Pancreas (tissue), 10 donors: ENCODE results near the gene BAD. TPM values are rescaled to one million over a fixed set of nuclear protein-coding genes. Genes with fewer than 3 reads are reported as not detected.

ENCODE experiments used
- ATAC-seq, 4 donors: fragments of 200-7000 bp; cut with Tn5 transposase; one replicate each; pipeline versions ENCODE4 v1.8.0 to v1.9.1; 2020; ENCODE audit warnings: mild to moderate bottlenecking in 4 of 4, moderate library complexity in 4 of 4
- DNase-seq, 6 donors: peaks; one replicate each; pipeline ENCODE4 v3.0.0-alpha.2; 2020
- FAIRE-seq: peaks from 2 replicates; lab custom pipeline; 2012; peaks lifted over from hg19 to GRCh38; lab: Jason Lieb, UNC
- H3K27ac ChIP-seq, 4 donors: fragments of 200-600 bp; sonication (generic); 1 replicate in 3 of 4; 2 replicates in 1 of 4; pipeline versions ENCODE4 v1.5.0 to v1.8.0; 2020
- H3K27me3 ChIP-seq, 4 donors: fragments of 200-600 bp; one replicate each; pipeline ENCODE4 v1.8.0; 2021
- H3K36me3 ChIP-seq, 3 donors: fragments of 200-600 bp; sonication (generic) in 1 of 3; one replicate each; pipeline versions ENCODE4 v1.5.0 to v1.8.0; 2020 to 2021
- H3K4me1 ChIP-seq, 3 donors: fragments of 200-600 bp; one replicate each; pipeline ENCODE4 v1.8.0; 2021
- H3K4me3 ChIP-seq, 4 donors: fragments of 200-600 bp; sonication (generic) in 2 of 4; one replicate each; pipeline versions ENCODE4 v1.5.0 to v1.8.0; 2020 to 2021
- H3K9me3 ChIP-seq, 4 donors: fragments of 200-600 bp; one replicate each; pipeline ENCODE4 v1.8.0; 2021
- WGBS, 2 donors: extraction: QIAGEN DNeasy Blood & Tissue Kit; methylation state at CpG; one replicate each; pipeline ENCODE4 v1.1.7; 2013; 5-methylcytosine and 5-hydroxymethylcytosine counted together
- intact Hi-C, 3 donors: fragments of 100-400 bp; cut with DNase I; formaldehyde crosslinking; loops; one replicate each; pipeline versions ENCODE4 v1.11.1 to v1.14.2; 2022
- polyA plus RNA-seq, 2 donors: library from polyadenylated mRNA; stranded (reverse); fragments of 200-250 nt; gene quantifications; one replicate each; pipeline ENCODE4 v1.2.3, GENCODE V29; 2013
- total RNA-seq, 6 donors: library from RNA; stranded (reverse); fragmentation: NEBNext Ultra II Directional in 4 of 6; extraction: Animal tissue kit (Norgen Biotek cat#: 25700) in 4 of 6; gene quantifications; one replicate each; pipeline versions ENCODE4 v1.2.1 to v1.2.4, GENCODE V29; 2021 to 2023
- TF ChIP-seq, protein P1 (sequence below), 4 donors: fragments of 200-600 bp; sonication (generic) in 3 of 4; IDR thresholded peaks; one replicate each; pipeline versions ENCODE4 v1.5.0 to v1.8.0; 2021; ENCODE audit warnings: antibody characterized with exemption in 4 of 4
- donor health status: healthy with polysubstance abuse.
- donor health status: DM: no; HTN: no; CAD: no; lungs with moderate emphysema.
- donor health status: DM: no; HTN: no; CAD: no.
- donor health status: control.
- donor health status: control.
- donor health status: Bipolar disorder and iron deficiency.
- donor health status: DM: yes; HTN: yes; CAD: no.
- donor health status: DM: no; HTN: no; CAD: no.
- donor health status: DM: no; HTN: no; CAD: no.
- donor health status: DM: yes; HTN: yes; CAD: no.

BAD gene
- total and polyA plus RNA-seq, 8 donors = 21.5 to 66.3 (median 24.5) TPM

DNA sequence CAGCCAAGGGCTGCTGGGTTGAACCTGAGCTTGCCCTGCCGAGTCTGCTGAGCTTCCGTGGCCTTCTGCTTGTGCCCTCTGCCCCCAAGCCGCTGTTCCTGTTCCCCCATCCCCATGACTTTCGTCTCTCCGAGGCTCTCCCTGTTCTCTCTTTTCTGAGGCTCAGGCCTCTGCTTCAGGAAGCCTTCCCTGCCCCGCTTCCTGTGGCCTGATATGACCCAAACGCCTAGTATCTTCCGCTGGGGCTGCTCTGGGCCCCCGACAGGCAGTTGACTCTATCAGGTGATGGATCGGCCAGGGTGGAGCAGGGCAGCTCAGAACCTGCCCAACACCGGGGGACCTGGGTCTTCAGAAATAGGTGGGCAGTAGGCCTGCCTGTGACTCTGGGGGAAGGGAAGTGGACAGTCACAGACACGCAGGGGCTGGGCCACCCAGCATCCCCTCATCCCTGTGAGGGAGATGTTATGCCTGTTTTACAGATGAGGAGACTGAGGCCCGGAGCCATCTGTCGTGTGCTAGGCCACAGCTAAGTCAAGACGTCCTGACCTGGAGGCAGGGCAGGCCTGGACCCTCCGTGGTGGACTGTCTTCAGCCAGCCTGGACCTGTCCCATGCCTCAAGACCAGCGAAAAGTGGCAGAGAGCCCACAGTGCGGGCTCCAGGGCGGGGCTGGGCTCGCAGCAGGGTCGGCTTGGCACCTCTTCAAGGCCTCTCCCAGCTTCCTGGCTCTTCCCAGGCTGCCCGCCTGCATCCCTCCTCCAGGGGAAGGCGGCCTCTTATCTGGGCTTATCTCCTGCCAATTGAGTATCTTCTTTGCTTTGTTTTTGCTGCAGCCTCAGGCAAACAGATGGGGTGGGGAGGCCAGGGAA, 16.2 kb downstream of the BAD start:
- peak in 1 of 4 donors; percentile 1 for ATAC-seq

DNA sequence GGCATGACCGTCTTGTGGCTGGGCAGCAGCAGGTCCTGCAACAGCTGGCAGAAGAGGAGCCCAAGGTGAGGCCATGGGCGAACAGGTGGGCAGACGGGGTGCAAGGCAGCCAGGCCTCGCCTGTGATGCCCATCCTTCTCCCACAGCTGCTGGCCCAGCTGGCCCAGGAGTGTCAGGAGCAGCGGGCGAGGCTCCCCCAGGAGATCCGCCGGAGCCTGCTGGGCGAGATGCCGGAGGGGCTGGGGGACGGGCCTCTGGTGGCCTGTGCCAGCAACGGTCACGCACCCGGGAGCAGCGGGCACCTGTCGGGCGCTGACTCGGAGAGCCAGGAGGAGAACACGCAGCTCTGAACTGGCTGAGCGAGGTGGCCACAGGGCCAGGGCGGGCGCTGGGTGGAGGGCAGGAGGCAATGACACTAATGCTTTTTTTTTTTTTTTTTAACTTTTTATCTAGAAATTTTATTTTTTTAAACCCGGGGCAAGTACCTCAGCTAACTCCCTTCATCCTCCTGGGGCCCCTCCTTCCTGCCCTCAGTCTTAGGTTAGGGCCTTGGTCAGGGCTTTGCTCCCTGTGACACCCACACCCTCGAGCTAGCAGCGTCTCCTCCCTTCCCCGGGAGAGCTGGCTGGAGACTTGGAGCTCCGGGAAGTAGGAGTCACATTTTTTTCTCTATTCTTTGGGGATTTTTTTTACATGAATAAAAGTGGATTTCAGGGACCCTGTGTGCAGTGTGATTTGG, 17.1 kb downstream of the BAD start:
- ATAC-seq = no peak
- WGBS, 2 donors = 88 to 90% methylated on average over 27 of the region's 27 CpGs
- no peak overlapping the region for H3K4me3 ChIP-seq
- peak in 3 of 6 donors; percentile 64 to 82 (median 65) for DNase-seq
- H3K27me3 ChIP-seq = no peaks in the 10 kb centered on the region
- no peak for FAIRE-seq
- no peaks in the 10 kb centered on the region for H3K9me3 ChIP-seq
- H3K36me3 ChIP-seq = no peaks in the 10 kb centered on the region
- peak overlapping the region in 3 of 4 donors; percentile 95 to 96 (median 96) for H3K27ac ChIP-seq
- intact Hi-C loops = no loop called here
- H3K4me1 ChIP-seq = peaks cover 0 to 12% (median 5%) of the 10 kb centered on the region in 3 donors
- TF ChIP-seq, protein P1, sequence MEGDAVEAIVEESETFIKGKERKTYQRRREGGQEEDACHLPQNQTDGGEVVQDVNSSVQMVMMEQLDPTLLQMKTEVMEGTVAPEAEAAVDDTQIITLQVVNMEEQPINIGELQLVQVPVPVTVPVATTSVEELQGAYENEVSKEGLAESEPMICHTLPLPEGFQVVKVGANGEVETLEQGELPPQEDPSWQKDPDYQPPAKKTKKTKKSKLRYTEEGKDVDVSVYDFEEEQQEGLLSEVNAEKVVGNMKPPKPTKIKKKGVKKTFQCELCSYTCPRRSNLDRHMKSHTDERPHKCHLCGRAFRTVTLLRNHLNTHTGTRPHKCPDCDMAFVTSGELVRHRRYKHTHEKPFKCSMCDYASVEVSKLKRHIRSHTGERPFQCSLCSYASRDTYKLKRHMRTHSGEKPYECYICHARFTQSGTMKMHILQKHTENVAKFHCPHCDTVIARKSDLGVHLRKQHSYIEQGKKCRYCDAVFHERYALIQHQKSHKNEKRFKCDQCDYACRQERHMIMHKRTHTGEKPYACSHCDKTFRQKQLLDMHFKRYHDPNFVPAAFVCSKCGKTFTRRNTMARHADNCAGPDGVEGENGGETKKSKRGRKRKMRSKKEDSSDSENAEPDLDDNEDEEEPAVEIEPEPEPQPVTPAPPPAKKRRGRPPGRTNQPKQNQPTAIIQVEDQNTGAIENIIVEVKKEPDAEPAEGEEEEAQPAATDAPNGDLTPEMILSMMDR (IDR thresholded peaks at IDR 0.05) = no peak

More for the DNA sequence above, 16.2 kb downstream of the BAD start:
- peak overlapping the region in 3 of 4 donors; percentile 43 to 73 (median 63) for H3K4me3 ChIP-seq
- no peaks in the 10 kb centered on the region for H3K9me3 ChIP-seq
- no peaks in the 10 kb centered on the region for H3K36me3 ChIP-seq
- H3K4me1 ChIP-seq = peaks cover 0 to 14% (median 10%) of the 10 kb centered on the region in 3 donors
- DNase-seq (peak; percentile 72 to 88 (median 76)), FAIRE-seq (no peak)
- WGBS, 2 donors = 44 to 47% methylated on average over 23 of the region's 23 CpGs
- TF ChIP-seq, protein P1 (IDR thresholded peaks at IDR 0.05) = no peak
- peak overlapping the region; percentile 87 to 96 (median 96) for H3K27ac ChIP-seq
- no peaks in the 10 kb centered on the region for H3K27me3 ChIP-seq
- intact Hi-C loops = no loop called here

DNA sequence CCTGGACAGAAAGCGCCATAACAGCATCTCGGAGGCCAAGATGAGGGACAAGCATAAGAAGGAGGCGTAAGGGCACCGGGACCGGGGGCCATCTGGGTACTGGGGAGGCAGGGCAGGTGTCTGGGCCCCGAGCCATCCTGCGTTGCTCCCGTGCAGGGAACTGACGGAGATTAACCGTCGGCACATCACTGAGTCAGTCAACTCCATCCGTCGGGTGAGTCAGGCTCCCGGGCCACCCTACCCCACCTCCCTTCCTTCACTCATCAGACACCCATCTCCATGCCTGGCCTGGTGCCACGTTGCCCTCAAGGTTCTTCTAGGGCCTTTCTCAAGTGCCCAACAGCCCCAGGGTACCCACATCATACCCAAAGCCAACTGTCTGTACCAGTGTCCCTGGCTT, 18.1 kb downstream of the BAD start:
- DNase-seq = peak in 3 of 6 donors; percentile 55 to 74 (median 64)
- Histone ChIP-seq H3K27ac (no peak overlapping the region), H3K4me3 (no peak overlapping the region), H3K4me1 (peaks cover 0 to 12% (median 5%) of the 10 kb centered on the region in 3 donors), H3K9me3 (no peaks in the 10 kb centered on the region), H3K27me3 (no peaks in the 10 kb centered on the region), H3K36me3 (no peaks in the 10 kb centered on the region)
- intact Hi-C loops = no loop called here
- FAIRE-seq = no peak
- 86% methylated on average over 15 of the region's 15 CpGs for WGBS, 2 donors
- ATAC-seq = no peak
- TF ChIP-seq, protein P1 (IDR thresholded peaks at IDR 0.05) = no peak

DNA sequence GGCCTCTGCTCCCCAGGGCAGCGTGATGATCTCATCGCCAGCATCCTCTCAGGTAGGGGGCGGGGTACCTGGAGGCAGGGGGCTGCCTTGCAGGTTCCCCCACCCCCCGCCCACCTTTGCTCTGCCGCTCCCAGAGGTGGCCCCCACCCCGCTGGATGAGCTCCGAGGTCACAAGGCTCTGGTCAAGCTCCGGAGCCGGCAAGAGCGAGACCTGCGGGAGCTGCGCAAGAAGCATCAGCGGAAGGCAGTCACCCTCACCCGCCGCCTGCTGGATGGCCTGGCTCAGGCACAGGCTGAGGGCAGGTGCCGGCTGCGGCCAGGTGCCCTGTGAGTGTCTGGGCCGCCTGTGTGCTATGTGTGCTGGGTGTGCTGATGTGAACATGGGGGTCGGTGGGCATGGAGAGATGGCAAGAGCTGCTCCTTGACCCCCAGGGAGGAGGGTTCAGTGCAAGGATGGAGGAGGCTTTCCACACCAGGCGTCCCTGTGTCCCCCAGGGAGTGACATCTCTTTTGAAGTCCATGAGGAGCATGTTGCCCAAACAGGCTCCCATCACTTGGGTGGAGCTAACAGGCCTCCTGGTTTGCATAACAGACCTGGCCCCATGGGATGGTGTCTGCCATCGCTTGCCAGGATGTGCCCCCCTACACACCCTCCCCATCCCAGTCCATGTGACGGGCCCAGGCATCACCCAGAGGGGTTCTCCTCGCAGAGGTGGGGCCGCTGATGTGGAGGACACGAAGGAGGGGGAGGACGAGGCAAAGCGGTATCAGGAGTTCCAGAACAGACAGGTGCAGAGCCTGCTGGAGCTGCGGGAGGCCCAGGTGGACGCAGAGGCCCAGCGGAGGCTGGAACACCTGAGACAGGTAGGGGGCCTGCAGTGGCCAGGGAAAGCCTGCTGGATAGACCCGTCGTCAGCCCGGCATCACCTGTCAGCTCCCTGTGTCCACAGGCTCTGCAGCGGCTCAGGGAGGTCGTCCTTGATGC, 19.0 kb downstream of the BAD start:
- no peaks in the 10 kb centered on the region for H3K36me3 ChIP-seq
- no peaks in the 10 kb centered on the region for H3K27me3 ChIP-seq
- no peak overlapping the region for H3K4me3 ChIP-seq
- H3K4me1 ChIP-seq = peaks cover 0 to 12% (median 5%) of the 10 kb centered on the region in 3 donors
- intact Hi-C loops = no loop called here
- 92 to 93% methylated on average over 35 of the region's 35 CpGs for WGBS, 2 donors
- no peaks in the 10 kb centered on the region for H3K9me3 ChIP-seq
- DNase-seq = peak in 3 of 6 donors; percentile 54 to 75 (median 58)
- no peak for ATAC-seq
- no peak for FAIRE-seq
- TF ChIP-seq, protein P1 (IDR thresholded peaks at IDR 0.05) = no peak
- H3K27ac ChIP-seq = no peak overlapping the region
